ENCODE results near the gene MORC1. TPM values are rescaled to one million over a fixed set of nuclear protein-coding genes. Genes with fewer than 3 reads are reported as not detected.

The MORC1 gene
- polyA plus RNA-seq, 1 donor from 2014 or later = not detected

GRCh38 chr3:109023167-109023566 is 94.8 kb downstream of the MORC1 start:
- H3K4me3 ChIP-seq (ENCODE audit: low read length) = no peak overlapping the region
- H3K9me3 ChIP-seq (ENCODE audit: low read length) = no peaks in the 10 kb centered on the region
- no peak overlapping the region for H3K4me2 ChIP-seq (ENCODE audit: low read length)
- TF ChIP-seq TAF1 (IDR thresholded peaks at IDR 0.05; ENCODE audit: low read depth) (no peak), MXI1 (conservative IDR thresholded peaks at IDR 0.05; ENCODE audit: poor library complexity, severe bottlenecking) (no peak), REST (IDR thresholded peaks at IDR 0.05; ENCODE audit: borderline replicate concordance) (no peak), EZH2 (IDR thresholded peaks at IDR 0.05; ENCODE audit: borderline replicate concordance, insufficient read depth, low read length, poor library complexity, severe bottlenecking) (no peak), RAD21 (conservative IDR thresholded peaks at IDR 0.05) (no peak), SMC3 (conservative IDR thresholded peaks at IDR 0.05; ENCODE audit: poor library complexity) (no peak), EP300 (conservative IDR thresholded peaks at IDR 0.05; ENCODE audit: poor library complexity, severe bottlenecking) (no peak), POLR2AphosphoS5 (IDR thresholded peaks at IDR 0.05) (no peak)
- TF ChIP-seq, protein P1, sequence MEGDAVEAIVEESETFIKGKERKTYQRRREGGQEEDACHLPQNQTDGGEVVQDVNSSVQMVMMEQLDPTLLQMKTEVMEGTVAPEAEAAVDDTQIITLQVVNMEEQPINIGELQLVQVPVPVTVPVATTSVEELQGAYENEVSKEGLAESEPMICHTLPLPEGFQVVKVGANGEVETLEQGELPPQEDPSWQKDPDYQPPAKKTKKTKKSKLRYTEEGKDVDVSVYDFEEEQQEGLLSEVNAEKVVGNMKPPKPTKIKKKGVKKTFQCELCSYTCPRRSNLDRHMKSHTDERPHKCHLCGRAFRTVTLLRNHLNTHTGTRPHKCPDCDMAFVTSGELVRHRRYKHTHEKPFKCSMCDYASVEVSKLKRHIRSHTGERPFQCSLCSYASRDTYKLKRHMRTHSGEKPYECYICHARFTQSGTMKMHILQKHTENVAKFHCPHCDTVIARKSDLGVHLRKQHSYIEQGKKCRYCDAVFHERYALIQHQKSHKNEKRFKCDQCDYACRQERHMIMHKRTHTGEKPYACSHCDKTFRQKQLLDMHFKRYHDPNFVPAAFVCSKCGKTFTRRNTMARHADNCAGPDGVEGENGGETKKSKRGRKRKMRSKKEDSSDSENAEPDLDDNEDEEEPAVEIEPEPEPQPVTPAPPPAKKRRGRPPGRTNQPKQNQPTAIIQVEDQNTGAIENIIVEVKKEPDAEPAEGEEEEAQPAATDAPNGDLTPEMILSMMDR (IDR thresholded peaks at IDR 0.05; ENCODE audit: poor library complexity, severe bottlenecking) = no peak
- H3K27me3 ChIP-seq (ENCODE audit: insufficient read depth, low read depth, low read length) = no peaks in the 10 kb centered on the region
- H3F3A ChIP-seq (ENCODE audit: insufficient read depth, low read length, poor library complexity, severe bottlenecking) = no peaks in the 10 kb centered on the region
- H3K36me3 ChIP-seq (ENCODE audit: insufficient read depth, low read length) = no peaks in the 10 kb centered on the region
- no peaks in the 10 kb centered on the region for H4K20me1 ChIP-seq (ENCODE audit: insufficient read depth)
- H2AFZ ChIP-seq (ENCODE audit: low read depth, low read length) = no peak overlapping the region
- no peaks in the 10 kb centered on the region for H3K9me2 ChIP-seq (ENCODE audit: insufficient read depth, low read length)
- H3K9ac ChIP-seq (ENCODE audit: low read length) = no peak overlapping the region
- H3K27ac ChIP-seq (ENCODE audit: low read length) = no peak overlapping the region
- H3K79me2 ChIP-seq (replicated peaks; ENCODE audit: insufficient read depth, low read length) = no peaks in the 10 kb centered on the region

GRCh38 chr3:109021556-109021955 is 96.4 kb downstream of the MORC1 start:
- no peak for TF ChIP-seq RAD21 (conservative IDR thresholded peaks at IDR 0.05)
- TF ChIP-seq POLR2AphosphoS5 (IDR thresholded peaks at IDR 0.05) = no peak
- TF ChIP-seq, protein P1 (IDR thresholded peaks at IDR 0.05; ENCODE audit: poor library complexity, severe bottlenecking) = no peak
- TF ChIP-seq EP300 (conservative IDR thresholded peaks at IDR 0.05; ENCODE audit: poor library complexity, severe bottlenecking) = no peak
- TF ChIP-seq MXI1 (conservative IDR thresholded peaks at IDR 0.05; ENCODE audit: poor library complexity, severe bottlenecking) = no peak
- TF ChIP-seq EZH2 (IDR thresholded peaks at IDR 0.05; ENCODE audit: borderline replicate concordance, insufficient read depth, low read length, poor library complexity, severe bottlenecking) = no peak
- no peak for TF ChIP-seq SMC3 (conservative IDR thresholded peaks at IDR 0.05; ENCODE audit: poor library complexity)
- TF ChIP-seq REST (IDR thresholded peaks at IDR 0.05; ENCODE audit: borderline replicate concordance) = no peak
- TF ChIP-seq TAF1 (IDR thresholded peaks at IDR 0.05; ENCODE audit: low read depth) = no peak
- Histone ChIP-seq H3K4me2 (ENCODE audit: low read length) (no peak overlapping the region), H3K9ac (ENCODE audit: low read length) (no peak overlapping the region)

More at GRCh38 chr3:109021556-109021955, 96.4 kb downstream of the MORC1 start:
- no peaks in the 10 kb centered on the region for H3F3A ChIP-seq (ENCODE audit: insufficient read depth, low read length, poor library complexity, severe bottlenecking)
- no peaks in the 10 kb centered on the region for H3K79me2 ChIP-seq (replicated peaks; ENCODE audit: insufficient read depth, low read length)
- H3K9me2 ChIP-seq (ENCODE audit: insufficient read depth, low read length) = no peaks in the 10 kb centered on the region
- no peaks in the 10 kb centered on the region for H3K27me3 ChIP-seq (ENCODE audit: insufficient read depth, low read depth, low read length)
- H3K9me3 ChIP-seq (ENCODE audit: low read length) = no peaks in the 10 kb centered on the region
- H2AFZ ChIP-seq (ENCODE audit: low read depth, low read length) = no peak overlapping the region
- no peaks in the 10 kb centered on the region for H4K20me1 ChIP-seq (ENCODE audit: insufficient read depth)
- H3K36me3 ChIP-seq (ENCODE audit: insufficient read depth, low read length) = no peaks in the 10 kb centered on the region
- H3K27ac ChIP-seq (ENCODE audit: low read length) = no peak overlapping the region
- H3K4me3 ChIP-seq (ENCODE audit: low read length) = no peak overlapping the region
